Frontal cortex (tissue), 4 donors: ENCODE measurements around the gene DDX56. TPM values are rescaled to one million over a fixed set of nuclear protein-coding genes. Genes with fewer than 3 reads are reported as not detected.

ENCODE experiments used
- DNase-seq, 2 donors: peaks; one replicate each; pipeline ENCODE4 v3.0.0; 2012; ENCODE audit warnings: low spot score in 2 of 2
- FAIRE-seq: peaks from 2 replicates; lab custom pipeline; 2012; peaks lifted over from hg19 to GRCh38; lab: Jason Lieb, UNC
- total RNA-seq: library from RNA; depleted of rRNA; stranded (reverse); fragments of >200 nt; gene quantifications from one replicate; pipeline ENCODE4 v1.2.3, GENCODE V29; 2014
- donor health status: control.
- donor health status: control.
- donor health status: control.

Gene DDX56
- total RNA-seq, 1 donor from 2014 or later: 39.5 TPM

DNA sequence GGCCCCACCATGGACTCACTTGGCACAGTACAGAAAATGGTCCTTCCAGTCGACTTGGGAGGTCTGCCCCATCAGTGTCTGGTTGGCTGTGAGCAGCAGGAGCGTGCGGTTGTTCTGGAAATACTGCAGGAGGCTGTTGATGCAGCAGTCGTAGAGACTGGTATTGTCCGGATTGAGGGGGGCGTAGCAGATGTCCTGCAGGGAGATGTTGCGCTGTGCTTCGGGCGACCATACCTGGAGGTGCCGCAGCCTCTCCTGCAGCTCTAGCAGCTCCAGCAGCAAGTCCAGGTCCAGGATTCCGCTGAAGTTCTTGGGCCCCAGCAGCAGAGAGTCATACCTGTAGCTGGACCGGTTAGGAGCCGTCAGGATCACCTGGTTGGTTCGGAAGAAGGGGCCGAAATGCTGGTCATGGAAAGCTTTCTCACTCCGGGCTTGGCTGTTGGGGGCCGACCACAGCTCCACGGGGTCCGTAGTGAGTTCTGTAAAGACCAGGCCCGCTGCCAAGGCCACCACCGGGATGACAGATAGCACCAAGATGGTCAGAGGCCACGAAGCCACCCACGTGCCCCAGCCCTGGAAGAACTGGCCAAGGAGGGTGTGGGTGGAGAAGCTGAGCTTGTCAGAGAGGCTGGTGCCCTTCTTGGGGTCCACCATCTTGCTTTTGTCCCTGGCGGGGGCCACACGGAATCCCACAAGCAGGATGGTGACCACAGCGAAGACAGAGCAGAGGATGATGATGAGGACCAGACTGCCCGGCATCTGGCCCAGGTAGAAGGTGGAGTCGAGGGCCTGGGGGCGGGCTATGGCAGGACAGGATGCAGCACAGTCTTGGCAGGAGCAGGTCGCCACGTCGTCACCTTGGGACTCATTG, 34.7 kb downstream of the DDX56 start:
- FAIRE-seq (no peak), DNase-seq (no peak)

DNA sequence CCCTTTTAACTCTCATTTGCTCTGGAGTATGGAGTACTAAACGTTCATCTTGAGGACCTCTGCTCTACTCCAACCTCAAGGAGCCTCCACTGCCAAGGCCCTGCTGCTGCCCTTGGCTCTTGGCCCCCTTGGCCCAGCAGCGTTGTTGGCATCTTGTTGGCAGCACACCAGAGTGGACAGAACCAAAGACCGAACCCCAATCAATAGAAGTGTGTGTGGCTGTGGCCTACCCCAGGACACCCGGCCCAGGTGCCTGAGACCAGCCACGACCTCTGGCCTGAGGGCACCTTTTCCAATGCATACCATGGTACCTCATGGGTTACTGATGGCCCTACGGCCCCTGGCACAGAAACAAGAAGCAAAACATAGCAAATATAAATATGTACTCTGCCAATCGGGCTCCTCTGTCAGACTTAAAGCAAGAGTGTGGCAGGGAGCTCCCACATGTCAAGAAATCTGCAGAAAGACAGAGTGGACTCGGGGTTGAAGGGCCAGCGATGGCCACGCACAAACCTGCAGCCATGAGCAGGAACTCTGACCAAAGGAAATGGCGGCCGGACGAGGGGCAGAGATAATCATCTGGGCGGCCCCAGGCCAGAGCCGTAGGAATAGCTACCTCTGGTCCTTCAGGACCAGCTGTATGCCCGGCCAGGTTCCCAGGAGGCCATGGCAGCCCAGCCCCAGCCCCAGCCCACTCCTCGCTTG, 35.5 kb downstream of the DDX56 start:
- DNase-seq (no peak), FAIRE-seq (no peak)

DNA sequence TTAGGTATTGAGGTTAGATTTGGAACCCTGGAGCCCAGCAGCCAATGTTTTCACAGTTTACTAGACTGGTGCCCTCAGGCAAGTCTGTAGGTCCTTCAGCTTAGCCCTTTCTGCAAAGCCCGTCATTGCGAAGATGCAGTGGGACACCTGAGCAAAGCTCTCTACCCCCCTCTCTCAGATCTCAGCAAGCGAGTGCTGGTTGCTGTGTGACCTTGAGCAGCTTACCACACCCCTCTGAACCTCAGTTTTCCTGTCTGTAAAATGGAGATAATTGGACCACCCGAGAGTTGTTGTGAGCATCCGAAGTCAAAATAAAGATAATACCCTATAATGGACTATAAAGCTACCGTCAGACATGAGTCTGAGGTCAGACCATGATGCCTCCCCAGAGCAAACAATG, 36.3 kb downstream of the DDX56 start:
- FAIRE-seq: no peak
- no peak for DNase-seq

DNA sequence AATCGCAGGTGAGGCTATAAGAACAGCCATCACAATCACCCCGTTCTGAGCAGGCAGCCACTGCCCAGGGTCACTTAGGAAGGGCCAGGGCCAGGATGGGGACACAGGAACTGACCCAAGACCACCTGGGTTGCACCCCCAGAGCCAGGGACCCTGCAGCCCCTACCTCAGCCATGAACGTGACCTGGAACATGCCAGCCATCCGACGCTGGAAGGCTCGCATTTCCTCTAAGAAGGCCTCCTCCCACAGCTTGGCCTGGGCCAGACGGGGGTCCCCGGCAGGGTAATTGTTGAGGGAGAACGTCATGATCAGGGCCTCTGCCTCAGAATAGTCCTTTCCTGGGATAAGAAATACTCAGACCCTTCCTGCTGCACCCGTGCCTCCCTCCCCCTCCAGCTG, 37.6 kb downstream of the DDX56 start:
- FAIRE-seq (no peak), DNase-seq (no peak)

DNA sequence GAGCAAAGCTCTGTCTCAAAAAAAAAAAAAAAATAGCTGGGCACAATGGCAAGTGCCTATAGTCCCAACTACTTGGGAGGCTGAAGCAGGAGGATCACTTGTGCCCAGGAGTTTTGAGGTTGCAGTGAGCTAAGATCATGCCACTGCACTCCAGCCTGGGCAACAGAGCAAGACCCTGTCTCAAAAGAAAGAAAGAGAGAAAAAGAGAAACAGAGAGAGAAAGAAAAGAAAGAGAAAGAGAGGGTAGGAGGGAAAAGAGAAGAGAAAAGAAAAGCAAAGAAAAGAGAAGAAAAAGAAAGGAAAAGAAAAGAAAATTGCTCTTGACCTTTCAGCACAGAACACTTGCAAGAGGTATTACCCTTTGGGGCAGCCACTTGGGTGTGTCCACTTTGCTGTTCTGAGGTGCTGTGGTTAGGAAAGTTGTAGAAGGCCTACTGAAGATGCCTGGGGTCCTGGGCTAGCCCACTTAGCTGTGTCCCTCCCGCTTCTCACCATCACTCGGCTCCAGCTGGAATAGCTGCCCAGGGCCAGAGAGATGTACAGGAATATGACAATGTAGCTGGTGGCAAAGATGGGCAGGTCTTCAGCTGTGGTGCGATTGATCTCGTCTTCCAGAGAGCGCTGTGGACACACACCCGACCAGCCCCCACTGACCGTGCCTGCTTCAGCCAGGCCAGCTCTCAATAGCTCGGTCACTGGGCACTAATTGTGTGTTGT, 38.2 kb downstream of the DDX56 start:
- FAIRE-seq: no peak

DNA sequence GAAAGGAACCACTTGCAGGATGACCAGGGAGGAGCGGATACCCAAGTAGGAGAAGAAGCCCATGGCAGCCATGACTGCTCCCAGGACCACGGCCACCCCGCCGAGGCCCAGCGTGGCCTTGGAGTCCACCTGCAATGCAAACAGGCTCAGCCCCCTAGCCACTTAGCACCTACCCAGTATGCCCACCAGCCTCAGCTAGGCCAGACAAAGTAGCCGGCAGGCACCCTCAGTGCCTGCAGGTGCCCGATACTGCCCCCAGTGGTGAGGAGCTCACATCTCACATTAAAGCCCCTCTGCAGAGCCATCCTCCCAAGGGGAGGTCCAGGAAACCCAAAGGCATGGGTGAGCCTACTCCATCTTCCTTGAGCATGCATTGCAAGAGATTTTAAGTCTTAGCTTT, 39.2 kb downstream of the DDX56 start:
- no peak for FAIRE-seq
- DNase-seq: peak in 1 of 2 donors; percentile 32

More for the DNA sequence above, 38.2 kb downstream of the DDX56 start:
- DNase-seq: no peak

DNA sequence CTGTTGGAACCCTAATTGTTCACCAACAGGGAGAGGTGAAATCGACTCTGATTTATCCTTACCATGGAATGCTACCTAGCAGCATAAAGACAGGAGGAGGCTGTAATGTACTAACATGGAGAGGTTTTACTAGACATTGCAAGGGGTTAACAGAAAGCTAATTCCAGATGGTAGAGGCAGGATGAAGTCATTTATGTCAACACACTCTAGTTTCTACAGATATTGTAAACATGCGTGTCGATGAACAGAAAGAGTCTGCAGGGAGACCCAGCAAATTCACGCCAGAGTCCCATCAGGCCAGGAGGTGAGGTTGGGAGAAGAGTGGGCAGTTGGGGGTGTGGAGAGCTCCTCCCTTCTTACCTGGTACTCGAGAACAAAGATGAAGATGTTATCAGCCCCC, 39.6 kb downstream of the DDX56 start:
- no peak for DNase-seq
- FAIRE-seq: no peak

DNA sequence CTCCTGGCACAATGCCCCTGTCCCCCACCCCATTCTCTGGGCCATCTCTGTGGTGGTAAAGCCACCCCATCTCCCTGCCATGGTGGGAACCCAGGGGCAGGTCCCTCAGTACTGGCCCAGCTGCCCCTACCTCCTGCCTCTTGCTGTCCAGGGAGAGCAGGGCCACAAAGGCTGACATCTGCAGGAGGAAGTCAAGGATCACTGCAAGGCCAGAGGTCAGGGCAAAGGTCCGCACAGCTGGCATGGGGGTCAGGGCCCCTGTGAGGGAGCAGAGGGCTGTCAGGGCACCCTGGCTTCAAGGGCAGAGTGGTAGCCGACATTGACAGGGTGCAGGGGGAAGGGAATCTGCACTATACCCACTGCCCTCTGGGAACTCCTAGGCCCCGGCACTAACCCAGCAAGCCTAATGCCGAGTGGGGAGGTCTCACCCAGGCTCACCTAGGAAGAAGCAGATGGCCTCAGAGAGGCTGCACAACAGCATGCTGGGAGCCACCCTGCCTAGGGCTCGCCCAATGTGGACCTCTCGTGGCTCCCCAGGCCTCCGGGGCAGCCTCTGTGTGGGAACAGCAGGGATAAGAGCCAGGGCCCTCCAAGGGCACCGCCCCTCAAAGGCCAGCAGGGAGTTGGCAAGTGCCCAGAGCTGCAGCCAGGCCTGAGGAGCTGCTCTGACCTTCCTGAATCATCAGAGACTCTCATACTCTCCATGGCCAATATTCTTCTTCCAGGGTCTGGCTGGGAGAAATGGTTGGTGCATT, 40.2 kb downstream of the DDX56 start:
- DNase-seq: no peak
- FAIRE-seq: no peak

DNA sequence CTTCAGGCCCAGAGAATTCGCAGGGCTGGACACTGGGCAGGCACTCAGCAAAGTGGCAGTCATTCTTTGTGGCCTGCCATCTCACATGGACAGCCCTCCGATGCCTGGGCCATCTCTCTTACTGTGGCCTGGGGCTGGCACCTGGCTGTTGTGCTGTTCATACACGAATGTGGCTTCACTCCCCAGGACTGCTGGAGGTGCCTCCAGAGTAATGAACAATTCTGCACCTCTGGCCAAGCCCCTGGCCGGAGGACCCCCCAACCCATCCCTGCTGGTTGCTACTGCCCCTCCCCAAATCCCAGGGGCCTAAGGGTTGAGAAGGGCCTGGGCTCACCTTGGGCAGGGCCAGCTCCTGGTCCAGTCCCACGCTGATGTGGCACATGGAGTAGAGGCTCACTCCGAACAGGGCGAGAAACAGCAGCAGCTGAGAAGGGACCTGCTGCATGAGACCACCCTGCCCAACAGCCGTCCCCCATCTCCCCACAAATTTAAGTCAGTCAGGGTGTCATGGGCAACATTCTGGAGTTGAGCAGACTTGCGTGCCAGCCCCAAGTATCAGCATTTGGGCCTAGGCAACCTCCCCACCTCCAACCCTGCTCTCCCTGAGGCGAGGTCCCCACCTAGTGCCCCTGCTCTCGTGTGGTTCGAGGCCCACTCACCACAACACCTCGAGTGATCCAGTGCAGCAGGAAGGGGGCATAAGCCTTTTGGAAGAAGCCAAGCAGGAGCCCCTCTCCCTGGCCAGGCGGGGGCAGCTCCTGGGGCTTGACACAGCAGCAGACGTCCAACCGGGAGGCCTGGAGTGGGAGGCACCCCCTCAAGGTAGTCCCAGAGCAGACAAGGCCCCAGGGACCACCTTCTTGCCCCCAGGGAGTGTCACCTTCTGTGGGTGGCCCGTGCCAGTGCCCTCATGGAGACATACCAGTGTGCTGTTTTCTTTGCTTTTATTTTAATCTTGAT, 42.0 kb downstream of the DDX56 start:
- DNase-seq (no peak), FAIRE-seq (no peak)

DNA sequence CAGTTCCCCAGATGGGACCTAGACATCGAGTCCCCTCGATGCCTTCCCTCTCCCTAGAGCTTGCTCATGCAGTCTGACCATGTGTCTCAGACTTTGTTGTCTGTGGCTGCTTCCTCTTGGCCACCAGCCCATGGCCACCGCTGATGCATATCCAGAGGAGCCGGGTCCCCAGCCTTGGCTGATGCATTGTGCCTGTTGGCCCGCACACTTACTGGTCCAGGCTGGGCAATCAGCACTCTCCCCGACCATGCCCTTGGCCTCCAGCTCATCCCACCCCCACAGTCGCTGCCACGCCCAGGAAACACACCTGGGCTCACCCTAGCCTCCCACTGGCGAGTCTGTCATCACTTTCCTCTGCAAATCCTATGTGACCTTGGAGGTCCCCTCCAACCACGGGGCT, 42.7 kb downstream of the DDX56 start:
- no peak for FAIRE-seq

DNA sequence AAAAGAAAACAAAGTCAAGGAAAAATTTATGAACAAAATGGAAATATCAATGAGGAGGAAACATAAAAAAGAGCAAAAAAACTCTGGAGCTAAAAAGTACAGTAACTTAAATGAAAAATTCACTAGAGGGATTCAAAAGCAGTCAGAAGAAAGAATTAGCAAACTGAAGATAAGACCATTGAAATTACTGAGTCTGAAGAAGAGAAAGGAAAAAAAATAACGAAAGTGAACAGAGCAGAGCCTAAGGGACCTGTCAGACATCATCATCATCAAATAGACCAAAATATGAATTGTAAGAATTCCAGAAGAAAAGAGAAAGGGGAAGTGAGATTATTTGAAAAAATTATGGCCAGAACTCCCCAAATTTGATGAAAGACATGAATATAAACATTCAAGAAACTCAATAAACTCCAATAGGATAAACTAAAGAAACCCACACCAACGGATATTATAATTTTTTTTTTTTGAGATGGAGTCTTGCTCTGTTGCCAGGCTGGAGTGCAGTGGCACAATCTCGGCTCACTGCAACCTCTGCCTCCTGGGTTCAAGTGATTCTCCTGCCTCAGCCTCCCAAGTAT, 48.8 kb downstream of the DDX56 start:
- DNase-seq: no peak
- no peak for FAIRE-seq

More for the DNA sequence above, 42.7 kb downstream of the DDX56 start:
- DNase-seq: no peak

DNA sequence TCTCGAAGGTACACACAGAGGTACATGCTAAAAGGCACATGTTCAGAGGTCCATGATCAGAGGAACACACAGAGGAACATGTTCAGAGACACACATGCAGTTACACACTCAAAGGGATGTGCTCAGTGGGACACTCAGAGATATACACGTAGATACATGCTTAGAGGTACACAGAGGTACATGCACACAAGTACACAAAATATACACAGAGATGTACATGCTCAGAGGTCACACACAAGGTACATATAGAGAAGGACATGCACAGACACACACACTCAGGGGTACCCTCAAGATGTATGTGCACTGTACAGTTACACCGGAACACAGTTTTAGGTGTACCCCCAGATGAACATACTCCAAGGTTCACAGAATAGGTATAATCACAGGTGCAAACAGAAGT, 51.4 kb downstream of the DDX56 start:
- no peak for DNase-seq
- FAIRE-seq: no peak

DNA sequence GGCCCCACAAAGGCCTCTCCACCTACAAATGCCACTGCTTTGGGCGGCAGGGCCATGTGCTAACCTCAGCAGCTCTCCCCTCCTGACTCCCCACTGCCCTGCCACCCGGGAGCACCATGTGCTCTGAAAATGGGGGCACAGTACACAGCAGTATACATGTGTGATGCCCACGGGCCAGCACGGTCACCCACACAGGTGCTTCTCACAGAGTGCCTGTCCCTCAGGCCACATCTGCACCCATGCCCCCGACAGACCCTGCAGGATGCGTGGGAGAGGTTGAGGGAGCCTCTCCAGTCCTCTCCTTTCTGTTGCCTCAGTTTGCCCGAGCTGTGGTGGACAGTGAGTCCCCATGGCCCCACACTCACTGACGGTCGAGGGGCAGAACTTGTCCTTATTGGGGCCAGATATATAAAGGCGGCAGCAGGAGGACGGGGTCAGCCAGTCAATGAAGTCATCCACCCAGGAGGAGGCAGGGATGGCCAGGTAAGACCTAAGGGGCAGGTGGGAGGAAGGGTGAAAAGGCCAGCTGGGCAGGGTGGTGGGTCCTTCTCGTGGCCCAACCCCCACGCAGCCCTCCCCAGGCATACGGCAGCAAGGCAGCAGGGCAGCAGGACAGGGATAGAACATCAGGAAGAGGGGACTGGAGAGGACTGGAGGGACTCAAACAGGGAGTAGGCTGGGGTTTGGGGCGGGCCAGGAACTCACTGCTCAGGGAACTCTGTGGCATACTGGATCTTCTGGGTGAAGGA, 52.2 kb downstream of the DDX56 start:
- FAIRE-seq (no peak), DNase-seq (no peak)

DNA sequence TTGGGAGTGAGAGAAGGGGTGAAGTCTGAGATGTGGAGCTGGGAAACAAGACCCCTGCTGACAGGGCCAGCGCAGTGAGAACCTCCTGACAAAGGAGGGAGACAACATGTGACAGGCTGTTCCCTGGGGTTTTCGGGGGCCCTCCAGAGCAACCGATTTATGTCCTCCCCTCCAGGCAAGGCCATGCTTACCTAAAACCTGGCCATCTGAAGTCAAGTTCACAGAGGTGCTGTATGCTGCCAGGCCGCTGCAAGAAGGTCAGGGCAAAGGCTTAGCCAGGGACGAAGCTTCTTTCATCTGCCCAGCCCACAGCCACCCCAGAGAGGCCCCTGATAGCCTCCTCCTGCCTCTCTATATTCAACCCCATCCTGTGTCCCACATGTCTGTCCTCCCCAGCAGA, 53.1 kb downstream of the DDX56 start:
- no peak for FAIRE-seq
- DNase-seq: no peak

DNA sequence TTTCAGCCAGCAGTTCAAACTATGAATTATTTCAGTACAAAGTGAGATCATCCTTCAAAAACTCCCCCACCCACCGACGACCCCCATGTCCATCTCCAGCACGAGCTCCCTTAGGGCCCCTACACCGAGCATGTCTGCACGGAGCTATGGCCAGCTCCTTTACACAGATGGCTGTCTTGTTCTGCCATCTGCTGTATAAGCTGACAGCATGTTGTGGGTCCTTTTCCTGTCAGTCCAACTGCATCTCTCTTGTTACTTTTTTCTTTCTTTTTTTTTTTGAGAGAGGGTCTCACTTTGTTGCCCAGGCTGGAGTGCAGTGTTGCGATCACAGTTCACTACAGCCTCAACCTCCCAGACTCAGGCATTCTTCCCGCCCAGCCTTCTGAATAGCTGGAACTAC, 54.2 kb downstream of the DDX56 start:
- no peak for DNase-seq
- FAIRE-seq: no peak

DNA sequence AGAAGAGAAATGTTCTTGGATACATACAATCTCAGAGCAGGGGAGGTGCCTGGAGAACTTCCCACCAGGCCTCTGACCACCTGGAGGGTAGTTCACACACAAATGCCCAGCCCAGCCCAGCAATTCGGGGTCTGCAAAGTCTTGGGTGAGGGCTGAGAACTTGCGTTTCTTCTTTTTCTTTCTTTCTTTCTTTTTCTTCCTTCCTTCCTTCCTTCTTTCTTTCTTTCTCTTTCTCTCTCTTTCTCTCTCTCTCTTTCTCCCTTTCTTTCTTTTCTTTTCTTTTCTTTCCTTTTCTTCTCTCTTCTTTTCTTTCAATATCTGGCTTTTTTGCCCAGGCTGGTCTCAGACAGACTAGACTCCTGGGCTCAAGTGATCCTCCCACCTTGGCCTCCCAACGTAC, 54.9 kb downstream of the DDX56 start:
- FAIRE-seq: no peak

DNA sequence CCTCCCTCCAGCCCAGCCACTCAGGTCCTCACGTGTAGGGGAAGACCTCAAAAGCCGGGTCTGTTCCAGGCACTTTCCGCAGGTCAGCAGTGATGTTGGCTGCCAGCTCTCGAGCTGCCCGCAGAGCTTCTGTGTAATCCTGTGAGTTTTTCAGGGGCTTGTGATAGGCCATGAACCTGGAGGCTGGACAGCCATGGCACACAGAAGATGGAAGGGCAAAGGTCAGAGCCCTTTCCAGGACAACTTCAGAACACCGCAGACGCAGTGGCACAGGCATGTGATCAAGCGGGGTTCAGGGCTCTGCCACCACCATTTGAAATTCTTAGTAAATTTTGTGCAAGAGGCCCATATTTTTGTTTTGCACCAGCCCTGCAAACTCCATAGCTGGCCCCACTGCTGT, 56.5 kb downstream of the DDX56 start:
- DNase-seq (no peak), FAIRE-seq (no peak)

More for the DNA sequence above, 54.9 kb downstream of the DDX56 start:
- DNase-seq: no peak
